H4 (cell line): ENCODE results near the gene KCNH1. TPM values are rescaled to one million over a fixed set of nuclear protein-coding genes. Genes with fewer than 3 reads are reported as not detected.

Experiments
- DNase-seq: peaks from one replicate; pipeline ENCODE4 v3.0.0-alpha.2; 2015; ENCODE audit warnings: low spot score
- total RNA-seq: library from RNA; depleted of rRNA; stranded (reverse); fragments of >200 nt; shearing (Covaris generic); gene quantifications from 2 replicates; pipeline ENCODE4 v1.2.3, GENCODE V29; 2014

The KCNH1 gene
- total RNA-seq, 1 experiment from 2014 or later, result 0.97 TPM

DNA sequence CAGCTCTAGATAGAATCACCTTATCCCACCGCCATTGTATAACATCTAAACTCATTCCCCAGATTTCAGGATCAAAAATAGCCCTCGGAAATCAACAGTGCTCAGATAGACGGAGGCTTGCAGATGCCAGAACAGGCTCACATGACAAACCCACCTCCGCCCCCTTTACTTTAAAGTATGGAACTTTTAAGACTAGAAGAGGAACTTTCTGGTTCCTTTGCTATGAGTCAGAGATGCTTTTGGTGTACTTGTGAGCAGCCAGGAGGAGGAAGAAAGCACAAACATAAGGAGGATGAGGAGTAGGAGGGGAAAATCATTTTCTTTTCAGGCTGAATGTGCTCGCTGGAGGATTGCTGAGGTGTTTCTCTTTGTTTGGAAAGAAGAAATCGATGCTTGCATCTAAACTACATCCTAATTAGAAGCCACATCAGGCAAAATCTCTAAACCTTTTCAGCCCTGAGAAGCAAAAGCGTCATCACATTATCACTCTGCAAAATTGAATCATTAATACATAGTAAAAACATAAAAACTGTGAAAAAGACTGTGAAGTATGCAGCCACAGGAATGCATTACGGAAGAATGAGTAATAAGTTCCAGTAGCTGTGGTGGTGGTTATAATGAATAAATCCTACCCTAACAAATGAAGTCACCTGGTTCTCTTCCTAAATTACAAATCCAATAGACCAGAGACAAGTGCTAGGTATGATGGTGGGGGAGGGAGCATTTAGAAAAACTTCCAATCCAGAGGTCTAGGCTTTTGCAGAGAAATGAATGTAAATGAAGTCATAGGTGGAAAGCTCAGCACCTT lies 251.3 kb downstream of the KCNH1 start:
- DNase-seq, result peak; percentile 74

DNA sequence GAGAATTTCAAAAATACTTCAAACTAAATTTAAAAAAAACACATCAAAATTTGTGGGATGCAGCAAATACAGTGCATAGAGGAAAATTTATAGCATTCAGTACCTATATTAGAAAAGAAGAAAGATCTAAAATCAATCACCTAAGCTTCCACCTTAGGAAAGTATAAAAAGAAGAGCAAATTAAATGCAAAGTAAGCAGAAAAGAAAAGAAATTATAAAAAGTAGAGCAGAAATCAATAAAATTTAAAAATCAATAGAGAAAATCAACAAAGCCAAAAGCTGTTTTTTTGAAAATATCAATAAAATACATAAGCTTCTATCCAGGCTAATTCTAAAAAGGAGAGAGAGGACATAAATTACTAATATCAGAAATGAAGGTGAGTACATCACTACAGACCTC lies 255.4 kb downstream of the KCNH1 start:
- no peak for DNase-seq

DNA sequence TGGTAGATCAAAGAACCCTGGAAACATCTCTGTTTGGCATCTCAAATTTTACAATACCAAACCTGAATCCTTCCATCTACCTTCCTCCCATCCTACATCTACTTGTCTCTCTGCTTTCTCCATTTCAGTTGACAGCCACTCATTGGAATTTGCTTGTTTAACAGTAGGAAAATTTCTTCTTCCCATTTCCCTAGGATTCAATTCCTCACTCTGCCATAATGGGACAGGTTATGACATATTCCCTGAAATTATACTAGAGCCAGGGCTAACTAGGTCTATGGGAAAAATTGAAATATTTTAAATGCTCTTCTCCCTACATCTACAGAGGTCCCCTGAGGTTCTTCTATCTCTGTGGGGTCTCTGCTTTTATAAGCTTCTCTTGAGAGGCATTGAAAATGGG lies 257.7 kb downstream of the KCNH1 start:
- DNase-seq, result no peak

DNA sequence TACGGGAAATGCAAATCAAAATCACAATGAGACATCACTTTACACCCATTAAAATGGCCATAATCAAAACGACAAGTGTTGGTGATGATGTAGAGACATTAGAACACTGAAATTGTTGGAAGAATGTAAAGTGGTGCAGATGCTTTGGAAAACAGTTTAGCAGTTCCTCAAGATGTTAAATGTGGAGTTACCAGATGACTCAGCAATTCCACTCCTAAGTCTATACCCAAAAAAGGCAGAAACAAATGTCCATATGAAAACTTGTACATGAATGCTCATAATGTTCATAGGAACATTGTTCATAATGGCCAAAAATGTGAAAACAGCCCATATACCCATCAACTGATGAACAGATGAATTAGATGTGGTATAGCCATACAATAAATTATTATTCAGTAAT lies 267.4 kb downstream of the KCNH1 start:
- no peak for DNase-seq

DNA sequence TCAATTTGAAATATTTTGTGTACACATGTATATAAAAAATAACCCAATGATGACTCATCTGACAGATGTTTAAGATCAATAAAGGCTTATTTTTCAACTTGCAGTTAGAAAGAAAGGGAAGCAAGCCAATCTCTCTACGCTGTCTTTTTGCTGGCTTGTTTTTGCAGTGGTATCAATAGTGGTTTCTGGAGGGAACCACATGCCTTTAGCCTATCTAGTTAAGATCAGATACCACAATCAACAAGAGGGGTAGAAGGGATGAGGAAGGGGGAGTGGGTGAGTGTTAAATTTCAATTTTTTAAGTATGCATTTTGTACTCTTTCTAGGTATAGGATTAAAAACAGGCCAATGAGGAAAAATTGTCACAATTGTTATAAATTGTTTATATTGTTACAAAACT lies 276.2 kb downstream of the KCNH1 start:
- no peak for DNase-seq

DNA sequence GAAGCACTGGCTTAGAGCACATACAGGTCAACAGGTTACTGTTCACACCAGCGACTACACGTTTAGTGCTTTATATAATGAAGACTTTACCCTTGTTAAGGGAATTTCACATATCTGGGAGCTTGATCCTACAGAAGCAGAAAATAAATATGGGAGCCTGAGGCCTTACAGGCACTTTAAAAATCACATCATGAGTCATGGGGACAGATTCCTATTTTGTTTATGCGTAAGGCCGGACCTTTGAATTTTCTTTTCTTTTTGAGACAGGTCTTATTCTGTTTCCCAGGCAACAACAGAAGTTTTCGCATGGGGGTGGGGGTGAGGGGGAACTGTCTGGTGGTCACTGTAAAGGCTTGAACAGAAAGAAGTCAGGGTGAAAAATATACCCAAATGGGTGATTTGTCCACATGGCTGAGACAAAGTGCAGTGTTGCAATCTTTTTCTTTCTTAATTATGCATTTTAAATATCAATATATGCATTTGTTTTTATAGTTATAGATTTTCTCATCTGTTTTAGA lies 276.7 kb downstream of the KCNH1 start:
- DNase-seq, result no peak

DNA sequence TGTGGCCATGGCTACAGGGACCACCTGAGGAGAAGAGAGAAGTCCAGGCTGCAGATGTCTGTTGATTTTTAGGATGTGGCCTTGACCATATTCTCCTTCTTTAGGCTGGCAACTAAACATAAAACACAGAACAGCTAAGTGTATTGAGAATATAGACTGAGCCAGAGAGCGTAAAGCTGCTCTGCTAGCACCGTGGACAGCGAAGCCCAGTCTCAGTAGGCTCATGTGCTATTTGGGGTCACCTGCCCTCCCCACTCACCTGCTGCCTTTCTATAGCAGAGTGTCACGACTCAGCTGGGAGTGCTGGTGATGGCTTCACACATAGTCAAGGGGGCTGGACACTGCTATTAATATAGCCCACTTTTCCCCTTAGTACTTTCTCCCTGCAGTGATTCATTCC lies 278.5 kb downstream of the KCNH1 start:
- no peak for DNase-seq

DNA sequence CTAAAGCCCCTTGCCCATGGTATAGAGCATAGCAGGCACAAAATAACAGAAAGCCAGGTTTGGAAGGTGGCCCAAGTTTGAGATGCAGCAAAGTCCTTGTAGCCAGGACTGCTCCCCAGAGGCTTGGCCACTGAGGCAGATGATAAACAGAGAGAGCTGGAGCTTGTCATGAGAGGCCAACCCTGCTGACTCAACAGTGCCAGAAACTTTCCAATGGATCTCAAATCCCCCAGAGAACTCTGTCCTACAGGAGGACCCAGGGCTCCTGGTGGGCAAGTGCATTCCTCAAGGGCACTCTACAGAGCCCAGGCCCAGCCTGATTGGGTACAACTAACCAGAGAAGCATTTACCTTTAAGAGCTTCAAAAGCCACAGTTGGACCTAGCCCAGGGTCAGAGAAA lies 280.7 kb downstream of the KCNH1 start:
- no peak for DNase-seq

DNA sequence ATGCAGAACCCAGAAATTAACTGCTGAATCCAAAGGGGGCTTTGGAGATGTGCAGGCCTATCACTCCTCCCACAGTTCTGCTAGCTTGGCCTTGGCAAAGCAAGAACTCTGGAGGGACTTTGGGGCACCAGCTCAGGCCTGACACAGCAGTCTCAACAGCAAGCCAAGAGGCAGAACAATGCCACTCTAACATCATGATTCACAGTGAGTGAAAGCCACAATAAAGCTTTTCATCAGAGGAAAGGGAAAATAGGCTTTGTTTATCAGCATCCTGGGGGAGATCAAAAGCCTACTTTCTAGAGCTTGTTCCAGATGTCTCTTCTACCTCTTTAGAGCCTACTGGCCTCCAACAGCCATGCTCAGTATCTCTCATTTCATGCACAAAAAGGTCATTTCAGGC lies 283.4 kb downstream of the KCNH1 start:
- no peak for DNase-seq

DNA sequence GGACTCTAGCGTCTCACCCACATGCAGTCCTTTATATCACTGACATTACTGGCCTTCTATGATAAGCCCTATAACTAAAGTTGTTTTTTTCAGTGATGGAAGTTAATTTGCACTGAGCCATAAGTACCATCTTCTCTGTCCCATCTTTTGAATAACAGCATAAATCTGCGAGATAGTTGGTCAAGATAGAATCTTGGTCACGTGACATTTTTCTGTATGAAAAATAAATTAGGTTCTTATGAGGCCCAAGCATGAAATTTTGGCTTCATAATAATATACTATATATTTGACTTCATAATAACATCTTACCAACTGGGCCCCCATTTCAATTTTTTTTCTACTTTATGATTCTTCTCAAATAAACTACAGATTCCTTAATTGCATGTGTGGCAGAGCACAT lies 285.5 kb downstream of the KCNH1 start:
- DNase-seq, result no peak

DNA sequence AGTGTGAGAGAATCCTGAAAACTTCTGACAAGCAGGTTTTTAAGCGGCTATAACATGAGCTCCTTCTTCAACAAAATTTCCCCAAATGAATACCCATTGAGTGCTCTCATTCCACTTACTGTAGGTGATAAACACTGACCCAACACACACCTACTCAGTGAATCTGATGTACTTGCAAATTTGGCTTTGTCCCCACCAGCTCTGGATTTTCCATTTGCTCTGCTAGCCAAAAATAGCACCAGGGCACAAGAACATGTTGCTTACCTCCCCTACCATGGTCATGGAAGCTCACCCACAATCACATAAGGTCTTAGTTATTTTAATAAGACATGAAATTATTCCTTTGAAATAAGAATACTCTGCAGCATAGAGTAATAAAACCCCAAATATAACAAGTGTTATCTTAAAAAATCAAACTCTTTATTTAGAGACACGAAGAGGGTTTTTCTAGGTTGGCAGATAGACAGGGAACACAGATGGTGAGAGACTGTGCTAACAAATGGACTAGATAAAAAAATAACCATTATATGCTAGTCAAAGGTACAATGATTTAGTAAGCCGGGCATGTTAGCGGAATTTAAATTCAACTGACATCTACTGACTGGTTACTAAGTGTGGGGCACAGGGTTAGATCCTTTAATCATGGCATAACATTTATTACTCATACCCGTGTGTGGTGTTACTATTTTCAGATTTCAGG lies 291.9 kb downstream of the KCNH1 start:
- DNase-seq, result no peak

DNA sequence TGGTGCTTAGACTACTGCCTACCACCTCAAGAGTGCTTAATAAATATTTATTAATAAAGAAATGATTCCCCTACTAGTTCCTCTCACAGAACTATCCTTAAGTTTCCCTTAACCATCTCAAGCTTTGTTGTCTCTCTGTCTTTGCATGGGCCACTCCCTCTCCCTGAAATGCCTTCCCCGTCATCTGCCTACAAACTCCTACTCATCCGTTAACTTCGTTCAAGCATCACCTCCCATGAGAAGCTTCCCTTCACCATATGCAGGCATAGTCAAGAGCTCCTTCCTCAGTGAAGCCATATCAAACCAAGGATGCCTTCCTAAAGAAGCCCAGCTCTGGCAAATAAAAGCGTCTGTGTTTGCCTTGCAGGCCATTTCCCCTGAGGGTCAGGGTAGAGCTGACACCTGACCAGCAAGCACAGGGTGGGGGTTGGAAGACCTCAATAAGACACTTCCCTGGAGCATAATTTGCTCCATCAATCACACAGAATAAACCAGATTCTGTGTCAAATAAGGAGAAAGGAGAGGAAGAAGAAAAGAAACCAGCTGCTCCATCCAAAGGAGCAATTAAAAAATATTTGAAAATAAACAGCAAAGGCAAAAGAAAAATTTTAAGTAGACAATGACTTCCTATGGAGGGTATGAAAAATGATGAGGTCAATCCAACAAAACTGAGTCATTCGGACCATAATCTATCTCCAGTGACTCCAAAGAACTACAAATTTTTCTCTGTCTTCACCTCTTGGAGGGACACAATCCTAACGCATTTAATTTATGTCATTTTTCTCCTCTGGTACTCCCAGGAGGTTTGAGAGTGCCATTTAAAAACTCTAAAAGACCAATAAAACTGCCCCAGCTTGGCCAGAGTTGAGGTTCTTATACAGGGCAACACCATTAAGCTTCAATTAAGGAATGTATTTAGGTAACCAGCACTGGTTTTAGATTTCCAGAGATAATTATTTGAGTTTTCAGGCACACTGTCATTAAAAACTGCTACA lies 303.6 kb downstream of the KCNH1 start:
- no peak for DNase-seq

DNA sequence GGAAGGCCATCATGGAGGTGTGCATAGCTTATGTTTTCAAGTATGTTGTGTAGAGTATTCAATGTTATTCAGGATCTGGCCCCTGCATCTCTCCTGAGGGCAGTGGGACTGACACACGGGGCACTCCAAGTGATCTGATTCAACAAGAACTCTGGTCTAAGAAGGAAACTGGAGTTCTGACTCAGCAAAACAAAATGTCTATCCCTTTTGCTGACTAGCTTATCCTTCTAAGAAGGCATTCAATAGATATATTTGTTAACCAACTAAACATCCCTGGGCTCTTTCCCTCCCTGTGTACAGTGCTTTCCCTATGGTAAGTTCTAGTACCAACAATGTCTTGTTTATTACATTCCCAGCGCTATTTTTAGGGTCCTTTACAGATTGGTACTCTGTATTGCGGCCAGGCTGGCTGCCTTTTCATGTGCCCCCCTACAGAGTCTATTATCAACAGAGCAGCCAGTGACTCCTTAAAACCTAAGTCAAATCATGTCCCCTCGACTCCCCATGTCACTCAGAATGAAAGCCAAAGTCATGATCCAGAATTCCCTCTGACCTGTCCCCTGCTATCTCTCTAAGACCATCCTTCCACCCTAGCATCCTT lies 304.9 kb downstream of the KCNH1 start:
- DNase-seq, result no peak

DNA sequence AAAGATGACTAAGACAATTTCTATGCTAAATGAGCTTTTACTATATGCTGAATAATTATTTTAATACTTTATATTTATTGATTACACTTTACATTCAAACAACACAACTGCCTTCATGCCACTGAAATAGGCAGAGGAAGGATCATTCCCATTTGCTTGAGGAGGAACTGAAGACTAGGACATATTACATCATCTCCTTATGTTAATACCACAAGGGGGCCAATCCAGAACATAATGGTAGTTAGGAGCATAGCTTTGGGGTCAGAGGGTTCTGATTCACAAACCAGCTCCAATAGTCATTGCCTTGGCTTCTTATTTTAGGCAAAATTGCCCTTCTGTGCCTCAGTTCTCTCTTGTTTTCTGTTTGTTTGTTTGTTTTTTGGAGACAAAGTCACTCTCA lies 306.5 kb downstream of the KCNH1 start:
- no peak for DNase-seq

DNA sequence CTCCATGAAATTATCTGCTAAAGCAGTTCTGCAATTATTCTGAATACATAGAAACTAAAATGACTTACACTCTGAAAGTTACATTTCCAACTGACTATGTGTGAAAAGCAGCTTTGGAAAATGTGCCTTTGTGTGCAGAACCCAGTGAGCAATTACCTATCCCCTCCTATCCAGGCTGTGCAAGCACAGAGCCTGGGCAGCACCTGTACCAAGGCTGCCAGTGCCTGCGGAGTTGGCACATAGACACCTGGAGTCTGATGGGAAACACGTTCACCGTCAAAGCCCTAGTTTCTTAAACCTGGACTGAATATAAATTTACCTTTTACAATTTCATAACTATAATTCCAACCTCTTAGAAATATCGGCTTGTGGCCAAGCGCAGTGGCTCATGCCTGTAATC lies 307.3 kb downstream of the KCNH1 start:
- DNase-seq, result no peak

DNA sequence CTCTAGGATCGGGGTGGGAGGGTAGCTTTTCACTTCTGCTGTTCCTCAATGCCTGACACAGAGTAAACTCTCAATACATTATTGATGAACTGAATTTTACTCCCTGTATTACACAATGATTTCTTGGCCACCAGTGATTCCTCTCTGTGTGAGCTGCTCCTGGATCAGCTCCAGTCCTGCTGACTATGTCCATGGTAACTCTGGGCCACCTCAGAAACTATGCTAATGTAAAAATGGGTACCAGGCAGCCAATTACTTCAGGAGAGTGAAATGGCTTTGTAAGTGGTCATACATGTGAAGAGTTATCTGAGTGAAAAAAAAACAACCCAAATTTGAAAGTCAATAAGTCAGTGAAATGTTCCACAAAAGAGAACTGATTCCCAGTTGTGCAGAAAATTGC lies 311.0 kb downstream of the KCNH1 start:
- no peak for DNase-seq

DNA sequence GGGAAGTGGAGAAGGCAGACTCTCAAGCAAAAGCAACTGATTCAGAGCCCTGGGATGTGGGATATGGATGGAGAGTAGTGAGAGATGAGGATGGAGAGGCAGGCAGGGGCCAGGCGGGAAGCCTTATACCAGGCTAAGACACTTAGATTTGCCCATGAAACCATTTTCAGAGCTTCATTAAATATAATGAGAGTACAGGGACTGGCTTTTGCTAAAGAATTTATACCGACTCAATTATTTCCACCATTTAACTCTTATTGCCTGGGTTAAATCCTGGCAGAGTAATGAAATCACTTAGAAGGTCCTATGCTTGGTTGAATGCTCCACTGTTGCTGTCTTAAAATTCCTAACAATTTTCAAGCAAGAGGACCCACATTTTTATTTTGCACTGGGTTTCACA lies 311.7 kb downstream of the KCNH1 start:
- DNase-seq, result no peak

DNA sequence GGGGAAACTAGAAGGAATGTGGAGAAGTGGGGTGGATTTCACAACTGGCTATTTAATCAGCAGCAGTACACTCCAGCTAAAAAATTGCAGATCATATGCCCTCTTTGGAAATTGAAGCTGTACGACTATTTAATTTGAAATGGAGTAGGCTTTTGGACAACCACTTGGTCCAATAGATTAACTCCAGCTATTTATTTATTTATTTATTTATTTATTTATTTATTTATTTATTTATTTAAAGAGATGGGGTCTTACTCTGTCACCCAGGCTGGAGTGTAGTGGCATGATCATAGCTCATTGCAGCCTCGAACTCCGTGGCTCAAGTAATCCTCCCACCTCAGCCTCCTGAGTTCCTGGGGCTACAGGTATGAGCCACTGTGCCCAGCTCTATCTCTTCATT lies 312.3 kb downstream of the KCNH1 start:
- DNase-seq, result no peak

DNA sequence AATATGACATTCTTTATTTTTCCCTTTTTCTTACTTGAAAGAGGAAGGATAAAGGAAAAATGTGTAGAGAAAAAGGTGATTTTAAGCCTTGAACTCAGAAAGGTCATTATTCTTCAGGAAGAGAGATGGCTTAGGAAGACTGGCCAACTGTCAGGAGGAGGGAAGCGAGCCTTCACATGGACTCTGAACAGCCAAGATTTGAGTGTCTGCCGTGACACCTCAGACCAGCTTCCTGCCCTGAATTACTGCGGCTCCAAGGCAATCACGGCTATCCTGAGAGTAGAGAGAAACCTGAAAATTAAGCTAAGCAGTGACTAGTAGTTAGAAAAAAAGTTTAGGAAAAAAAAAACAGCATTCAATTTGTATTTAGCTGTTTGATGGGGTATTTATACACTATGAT lies 314.7 kb downstream of the KCNH1 start:
- DNase-seq, result no peak

DNA sequence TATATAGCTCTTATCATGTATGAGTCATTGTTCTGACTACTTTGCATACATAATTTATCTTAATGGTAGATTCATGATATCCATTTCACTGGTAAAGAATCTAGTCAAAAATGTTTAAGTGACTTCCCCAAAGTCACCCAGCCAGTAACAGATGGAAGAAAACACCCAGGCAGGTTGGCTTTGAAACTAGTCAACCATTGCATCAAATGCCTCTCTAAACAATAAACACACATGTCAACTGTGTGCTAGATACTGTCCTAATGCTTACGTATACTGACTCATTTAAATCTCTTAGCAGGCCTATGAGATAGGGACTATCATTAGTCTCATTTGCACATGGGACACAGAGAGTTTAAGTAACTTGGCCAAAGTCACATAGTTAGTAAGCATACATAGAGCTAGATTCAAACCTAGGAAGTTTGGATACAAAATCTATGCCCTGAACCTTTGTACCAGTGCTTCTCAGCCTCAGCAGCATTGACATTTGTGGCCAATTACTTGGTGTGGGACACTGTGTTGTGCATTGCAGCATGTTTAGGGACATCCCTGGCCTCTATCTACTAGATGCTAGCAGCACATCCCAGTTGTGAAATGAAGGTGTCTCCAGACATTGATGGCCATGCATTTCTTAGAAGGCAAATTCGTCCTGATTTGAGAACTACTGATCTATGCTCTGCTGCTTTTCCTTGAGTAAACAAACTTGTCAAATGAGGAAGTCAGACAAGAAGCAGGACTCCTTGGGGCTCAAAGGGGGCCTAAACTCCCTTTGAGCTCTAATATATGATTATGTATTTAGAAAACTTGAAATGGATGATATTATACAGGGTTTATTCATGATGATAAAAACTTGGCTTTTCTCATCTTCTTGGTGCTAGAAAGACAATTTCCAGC lies 316.3 kb downstream of the KCNH1 start:
- DNase-seq, result no peak
